Mucosa of gallbladder (tissue), 1 donor: ENCODE measurements around the gene PPM1F. TPM values are rescaled to one million over a fixed set of nuclear protein-coding genes. Genes with fewer than 3 reads are reported as not detected.
A peak's percentile ranks its signal among the peaks of the same experiment; 100 is the strongest.

Experiments
- DNase-seq: peaks from one replicate; pipeline ENCODE4 v3.0.0-alpha.2; 2020; ENCODE audit warnings: low spot score
- total RNA-seq: library from RNA; stranded (reverse); gene quantifications from one replicate; pipeline ENCODE4 v1.2.1, GENCODE V29; 2021
- donor health status: DM: no; HTN: no; CAD: no.

Gene PPM1F, protein sequence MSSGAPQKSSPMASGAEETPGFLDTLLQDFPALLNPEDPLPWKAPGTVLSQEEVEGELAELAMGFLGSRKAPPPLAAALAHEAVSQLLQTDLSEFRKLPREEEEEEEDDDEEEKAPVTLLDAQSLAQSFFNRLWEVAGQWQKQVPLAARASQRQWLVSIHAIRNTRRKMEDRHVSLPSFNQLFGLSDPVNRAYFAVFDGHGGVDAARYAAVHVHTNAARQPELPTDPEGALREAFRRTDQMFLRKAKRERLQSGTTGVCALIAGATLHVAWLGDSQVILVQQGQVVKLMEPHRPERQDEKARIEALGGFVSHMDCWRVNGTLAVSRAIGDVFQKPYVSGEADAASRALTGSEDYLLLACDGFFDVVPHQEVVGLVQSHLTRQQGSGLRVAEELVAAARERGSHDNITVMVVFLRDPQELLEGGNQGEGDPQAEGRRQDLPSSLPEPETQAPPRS
- total RNA-seq, result 23.2 TPM

DNA sequence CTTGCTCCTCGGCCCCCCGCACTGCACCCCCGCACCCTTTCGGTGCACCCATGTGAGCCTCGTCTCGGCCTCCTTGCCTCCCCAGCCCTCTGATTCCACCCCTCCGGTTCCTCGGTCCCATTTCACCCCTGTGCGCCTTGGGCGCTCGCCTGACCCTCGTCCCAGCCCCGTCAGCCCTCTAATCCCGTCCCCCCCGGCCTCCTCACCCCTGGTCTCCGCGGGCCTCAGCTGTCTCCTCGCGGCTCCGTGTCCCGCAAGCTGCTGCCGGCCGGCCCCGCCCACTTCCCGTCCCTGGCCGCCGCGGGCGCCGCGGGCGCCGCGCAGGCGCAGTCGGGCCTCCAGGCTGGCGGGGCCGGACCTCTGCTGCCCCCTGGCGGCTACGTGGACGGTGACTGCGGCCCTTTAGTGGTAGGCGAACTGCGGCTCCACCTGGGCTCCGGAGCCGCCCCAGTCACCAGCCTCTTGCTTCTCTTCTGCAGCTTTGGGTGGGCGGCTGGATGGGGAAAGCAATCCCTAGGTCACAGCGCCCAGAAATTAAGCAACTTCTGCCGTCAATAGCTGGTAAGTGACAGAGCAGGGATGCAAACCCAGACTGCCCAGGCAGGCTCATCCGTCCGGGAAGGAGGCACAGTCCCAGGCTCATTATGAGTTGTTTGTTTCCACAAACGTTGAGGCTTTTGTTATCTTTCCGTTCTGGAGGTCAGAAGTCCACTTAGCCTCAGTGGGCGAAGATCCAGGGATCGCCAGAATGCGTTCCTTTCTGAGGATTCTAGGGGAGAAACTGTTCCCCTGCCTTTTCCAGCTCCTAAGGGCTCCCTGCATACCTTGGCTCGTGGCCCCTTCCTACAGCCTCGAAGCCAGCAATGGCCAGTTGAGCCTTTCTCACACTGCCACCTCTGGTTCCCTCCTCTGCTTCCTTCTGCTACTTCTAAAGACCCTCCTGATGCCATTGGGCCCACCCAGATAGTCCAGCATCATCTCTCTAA lies at the start of gene PPM1F:
PPM1F (minus strand) TSS at position 263 of the 986 bp plus-strand sequence. CDS start 6,800 bp downstream, outside the sequence.
- DNase-seq, result peak; percentile 86

DNA sequence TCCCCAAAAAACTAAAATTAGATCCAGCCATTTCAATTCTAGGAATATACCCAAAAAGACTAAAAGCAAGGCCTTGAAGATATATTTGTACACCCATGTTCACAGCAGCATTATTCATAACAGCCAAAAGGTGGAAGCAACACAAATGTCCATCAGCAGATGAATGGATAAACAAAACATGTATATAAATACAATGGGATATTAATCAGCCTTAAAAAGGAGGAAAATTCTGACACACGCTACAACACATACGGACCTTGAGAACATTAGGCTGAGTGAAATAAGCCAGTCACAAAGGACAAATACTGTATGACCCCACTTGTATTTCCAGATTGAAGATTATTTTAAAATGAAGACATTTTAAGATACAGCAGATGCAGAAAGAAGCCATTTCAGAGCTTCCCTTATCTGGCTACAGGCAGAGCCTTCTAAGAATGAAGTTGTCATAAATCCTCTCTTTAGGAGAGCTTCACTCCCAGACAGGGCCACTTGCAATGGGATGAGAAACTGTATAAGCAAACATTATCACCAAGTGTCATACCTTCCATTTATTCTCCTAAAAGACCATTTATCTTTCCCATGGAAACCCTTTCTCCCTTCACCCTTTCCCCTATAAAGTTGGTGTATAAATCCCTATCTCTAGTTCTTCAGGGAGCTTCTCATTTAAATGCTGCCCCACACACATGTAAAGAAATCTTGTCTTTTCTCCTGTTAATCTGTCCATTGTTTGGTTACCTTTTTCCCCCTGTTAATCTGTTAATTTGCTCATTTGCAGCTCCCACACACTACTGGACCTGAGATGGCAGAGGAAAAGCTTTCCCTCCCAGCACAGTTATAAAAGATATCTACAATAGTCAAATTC lies 49.2 kb upstream of the PPM1F start:
- DNase-seq, result no peak

DNA sequence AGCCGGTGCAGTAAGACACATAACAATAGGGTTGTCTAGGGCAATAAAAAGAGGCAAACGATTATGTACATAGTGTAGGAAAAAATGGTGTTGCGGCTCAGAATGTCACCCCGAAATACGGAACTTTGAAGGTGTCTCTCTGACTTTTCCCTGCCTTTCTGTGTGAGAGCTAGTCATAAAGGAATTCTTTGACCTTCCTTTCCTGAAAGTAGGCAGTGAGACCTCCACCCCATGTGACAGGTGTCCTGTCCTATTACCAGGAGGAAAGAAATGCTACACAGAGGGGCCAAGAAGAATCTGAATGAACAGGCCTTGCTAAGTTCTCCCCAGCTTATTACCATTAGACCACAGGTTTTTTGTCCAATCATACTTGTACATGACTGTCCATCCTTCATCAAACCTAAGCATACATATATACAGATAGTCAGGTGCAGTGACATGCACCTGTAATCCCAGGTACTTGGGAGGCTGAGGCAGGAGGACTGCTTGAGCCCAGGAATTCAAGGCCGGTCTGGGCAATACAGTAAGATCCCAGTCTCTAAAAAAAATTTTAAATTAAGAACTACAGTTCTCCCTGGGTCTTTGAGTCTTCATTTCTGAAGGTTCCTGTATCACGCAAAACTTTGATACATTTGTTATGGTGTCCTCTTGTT lies 46.1 kb upstream of the PPM1F start:
- DNase-seq, result no peak

DNA sequence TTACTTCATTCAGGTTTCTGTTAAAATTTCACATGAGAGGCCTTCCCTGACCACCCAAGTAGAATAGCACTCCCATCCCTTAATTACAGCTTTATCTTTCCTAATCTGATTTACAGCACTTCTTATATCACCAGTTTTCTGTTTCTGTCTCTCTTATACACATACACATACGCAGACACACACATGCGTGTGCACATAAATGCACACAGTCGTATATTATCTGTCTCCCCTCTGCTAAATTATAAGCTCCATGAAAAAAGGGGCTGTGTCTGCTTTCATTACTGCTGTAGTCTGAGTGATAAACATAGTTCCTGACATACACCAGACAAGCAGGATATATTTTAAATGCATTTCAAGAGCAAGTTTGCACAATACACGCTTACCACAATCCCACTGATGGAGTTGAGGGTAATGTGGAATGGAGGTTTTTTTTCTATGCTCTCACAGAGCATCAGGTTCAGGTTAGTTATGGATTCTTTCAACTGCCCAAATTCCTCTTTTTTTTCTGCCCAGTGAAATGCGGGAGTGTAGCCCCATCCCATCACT lies 43.6 kb upstream of the PPM1F start:
- DNase-seq, result no peak

DNA sequence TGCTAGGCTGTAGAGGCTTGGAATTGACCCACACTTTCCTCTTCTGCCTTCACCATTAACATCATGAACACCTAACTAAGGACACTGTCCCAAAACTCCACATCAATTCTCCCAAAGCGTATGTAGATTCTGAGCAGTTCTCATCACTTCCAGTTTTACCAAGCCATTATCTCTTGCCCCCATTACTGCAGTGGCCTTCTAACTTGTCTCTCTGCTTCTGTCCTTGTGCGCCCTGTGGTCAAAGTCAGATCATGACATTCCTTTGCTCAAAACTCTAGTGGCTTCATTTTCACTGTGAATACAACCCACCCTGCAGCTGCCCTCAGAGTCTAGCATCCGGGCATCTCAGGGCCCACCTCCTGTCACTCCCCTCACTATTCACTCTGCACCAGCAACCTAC lies 43.0 kb upstream of the PPM1F start:
- DNase-seq, result no peak

DNA sequence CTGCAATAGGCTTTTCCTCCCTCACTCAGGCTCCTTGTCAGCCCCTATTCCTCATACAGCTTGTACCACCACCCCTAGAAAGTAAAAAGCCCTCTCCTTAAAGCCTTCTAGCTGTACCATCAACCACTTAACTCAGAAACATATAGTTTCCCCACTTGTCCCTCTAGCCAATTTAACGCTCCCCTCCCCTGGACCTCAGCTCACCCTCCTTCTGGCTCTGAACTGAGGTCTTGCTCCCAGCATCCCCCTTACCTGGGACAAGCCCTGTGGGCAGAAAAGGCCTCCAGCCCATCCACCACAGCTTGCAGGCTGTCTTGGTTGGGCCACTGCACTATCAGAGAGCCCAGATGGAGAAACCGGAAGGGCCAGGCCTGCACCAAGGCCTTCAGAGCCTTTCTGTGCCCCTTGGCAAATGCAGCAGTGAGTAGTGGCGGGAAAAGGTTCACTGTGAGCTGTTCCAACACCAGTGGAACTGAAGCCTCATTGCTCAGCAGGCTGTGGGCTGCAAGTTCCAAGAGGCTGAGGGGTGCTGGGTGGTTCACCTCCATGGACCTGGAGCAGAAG lies 42.3 kb upstream of the PPM1F start:
- DNase-seq, result no peak

DNA sequence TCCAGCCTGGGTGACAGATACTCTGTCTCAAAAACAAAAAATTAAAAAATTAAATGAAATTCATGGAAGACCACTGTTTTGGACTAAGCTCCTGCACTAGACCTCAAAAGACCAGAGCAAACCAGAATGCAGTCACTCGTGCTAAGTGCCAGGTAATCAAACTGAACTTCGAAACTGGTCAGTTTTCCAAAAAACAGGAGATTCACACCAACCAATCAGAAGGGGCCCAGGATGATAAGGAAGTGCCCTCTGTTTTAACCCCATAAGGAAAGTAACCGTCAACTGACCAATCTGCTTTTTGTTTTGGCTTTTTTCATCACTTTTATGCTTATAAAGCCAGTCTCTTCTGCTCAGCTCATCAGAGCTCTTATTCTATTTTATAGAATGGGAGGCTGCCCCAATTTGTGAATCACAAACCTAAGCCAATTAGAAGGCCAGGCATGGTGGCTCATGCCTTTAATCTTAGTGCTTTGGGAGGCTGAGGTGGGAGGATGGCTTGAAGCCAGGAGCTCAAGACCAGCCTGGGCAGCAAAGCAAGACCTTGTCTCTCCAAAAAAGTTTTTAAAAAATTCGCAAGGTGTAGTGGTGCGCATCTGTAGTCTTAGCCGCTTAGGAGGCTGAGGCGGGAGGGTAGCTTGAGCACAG lies 40.1 kb upstream of the PPM1F start:
- no peak for DNase-seq

DNA sequence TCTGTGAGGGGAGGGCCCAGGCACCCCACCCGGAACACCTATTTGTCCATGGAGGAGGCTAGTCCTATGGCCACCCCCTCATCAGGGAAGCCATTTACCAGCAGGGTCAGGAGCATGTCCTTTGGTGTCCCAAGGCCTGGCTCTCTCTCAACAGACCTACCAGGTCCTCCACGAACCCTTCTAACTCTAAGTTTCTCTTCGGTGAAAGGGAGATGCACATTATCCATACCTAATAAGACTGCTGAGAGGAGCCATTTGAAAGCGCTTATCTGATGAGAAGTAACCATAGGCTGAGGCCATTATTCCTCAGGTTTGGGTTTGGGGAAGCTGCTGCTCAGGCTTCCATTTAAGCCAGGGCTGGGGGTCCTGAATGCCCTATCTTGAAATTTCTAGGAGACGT lies 39.1 kb upstream of the PPM1F start:
- no peak for DNase-seq

DNA sequence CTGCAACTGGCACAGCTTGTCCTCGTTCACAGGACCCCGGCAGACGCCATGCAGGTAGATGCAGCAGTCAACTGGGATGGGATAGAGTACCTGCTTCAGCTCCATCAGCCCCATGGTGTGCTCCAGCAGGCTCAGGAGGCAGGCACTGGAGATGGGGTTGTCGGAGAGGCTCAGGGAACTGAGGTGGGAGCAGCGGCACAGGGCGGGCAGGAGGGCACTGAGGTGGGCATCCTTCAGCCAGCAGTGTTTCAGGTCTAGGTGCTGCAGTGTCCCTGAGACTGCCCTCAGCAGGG lies 38.6 kb upstream of the PPM1F start:
- no peak for DNase-seq

DNA sequence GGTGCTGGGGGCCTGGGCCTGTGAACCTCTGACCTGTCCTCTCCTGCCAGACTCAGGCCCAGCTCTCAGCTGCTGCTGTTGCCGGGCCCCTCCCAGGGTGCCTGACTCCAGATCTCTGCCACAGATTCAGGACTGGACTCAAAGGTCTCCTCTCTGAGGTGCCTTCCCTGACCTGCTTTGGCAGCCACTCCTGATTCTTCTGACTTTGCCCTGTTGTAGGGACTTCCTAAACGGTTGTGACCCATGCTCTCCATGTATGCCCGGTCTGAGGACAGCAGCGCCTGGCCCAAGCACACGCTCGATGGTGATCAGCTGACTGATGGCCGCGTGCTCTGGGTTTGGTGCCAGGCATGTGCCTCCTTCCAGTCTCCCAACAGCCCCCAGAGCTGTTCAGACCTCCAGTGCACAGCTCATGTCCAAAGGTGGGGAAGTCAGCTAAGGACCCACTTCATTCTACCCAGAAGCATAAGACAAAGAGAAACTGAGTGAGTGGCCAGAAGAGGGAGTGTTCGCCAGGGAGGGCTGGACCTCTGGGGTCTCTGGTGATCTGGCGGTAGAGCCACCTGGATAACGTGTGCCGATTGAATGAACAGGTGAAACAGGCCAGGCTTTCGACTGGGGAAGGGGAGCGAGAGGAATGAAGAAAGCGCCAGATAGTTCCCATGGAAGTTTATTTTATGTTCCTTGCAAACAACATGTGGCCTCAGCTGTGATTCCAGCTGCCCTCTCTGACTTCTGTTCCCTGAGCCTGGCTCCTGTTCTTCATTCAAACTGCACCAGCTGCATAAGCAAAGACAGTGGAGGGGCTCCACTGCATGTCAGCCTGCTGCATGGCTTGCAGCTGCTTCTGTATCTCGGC lies 38.0 kb upstream of the PPM1F start:
- DNase-seq, result no peak

DNA sequence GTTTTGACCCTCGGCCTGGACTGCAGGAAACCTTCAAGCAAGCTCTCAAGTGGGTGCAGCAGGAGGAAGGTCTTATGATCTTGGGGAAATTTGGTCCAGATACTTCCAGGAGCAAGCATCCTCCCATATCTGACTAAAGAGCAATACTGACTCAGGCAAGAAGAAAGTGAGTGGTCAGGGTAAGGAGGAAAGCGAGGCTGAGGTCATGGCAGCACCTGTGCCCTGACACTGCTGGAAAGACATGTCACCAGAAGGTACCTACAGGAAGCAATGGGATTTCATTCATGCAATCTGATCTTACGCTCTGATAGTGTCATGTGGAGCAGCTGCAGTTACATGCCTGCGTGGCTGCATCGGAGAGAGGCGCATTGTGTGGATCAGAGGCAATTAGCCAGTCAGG lies 36.4 kb upstream of the PPM1F start:
- no peak for DNase-seq

DNA sequence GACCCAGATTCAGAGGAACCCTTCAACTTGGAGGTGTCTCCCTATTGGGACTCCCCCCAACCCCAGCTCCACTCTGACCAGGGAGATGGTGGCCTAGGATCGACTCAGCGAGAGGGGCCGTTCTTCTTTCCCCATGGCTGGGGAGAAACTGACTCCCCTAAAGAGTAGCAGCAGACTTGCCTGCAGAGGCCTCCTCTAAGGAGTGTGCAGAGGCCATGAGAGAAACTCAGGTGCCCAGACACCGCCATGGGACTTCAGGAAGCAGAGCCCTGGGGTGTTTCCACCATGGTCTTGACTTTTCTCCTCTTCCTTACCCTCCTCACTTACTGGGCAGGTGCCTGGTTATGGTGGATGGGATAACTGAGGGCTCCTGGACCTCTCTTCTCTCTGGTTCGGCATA lies 32.6 kb upstream of the PPM1F start:
- DNase-seq, result no peak

DNA sequence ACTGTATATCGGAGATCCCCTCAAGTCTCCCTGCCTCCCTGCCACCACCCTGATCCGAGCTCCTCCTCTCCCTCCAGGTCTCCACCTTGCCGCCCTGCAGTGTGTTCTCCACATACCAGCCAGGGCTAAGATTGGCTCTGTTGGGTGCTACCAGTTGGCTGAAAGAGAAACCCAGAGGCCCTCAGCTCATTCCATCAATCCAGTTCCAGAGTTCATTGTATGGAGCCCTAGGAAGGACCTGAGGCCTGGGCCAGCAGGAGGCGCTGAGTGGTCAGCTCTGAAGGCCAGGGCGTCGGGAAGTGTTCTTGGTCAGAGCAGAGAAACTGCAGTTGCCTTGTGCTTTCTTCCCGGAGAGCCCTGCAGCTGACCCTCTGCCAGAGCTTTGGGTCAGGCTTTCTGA lies 32.1 kb upstream of the PPM1F start:
- no peak for DNase-seq

DNA sequence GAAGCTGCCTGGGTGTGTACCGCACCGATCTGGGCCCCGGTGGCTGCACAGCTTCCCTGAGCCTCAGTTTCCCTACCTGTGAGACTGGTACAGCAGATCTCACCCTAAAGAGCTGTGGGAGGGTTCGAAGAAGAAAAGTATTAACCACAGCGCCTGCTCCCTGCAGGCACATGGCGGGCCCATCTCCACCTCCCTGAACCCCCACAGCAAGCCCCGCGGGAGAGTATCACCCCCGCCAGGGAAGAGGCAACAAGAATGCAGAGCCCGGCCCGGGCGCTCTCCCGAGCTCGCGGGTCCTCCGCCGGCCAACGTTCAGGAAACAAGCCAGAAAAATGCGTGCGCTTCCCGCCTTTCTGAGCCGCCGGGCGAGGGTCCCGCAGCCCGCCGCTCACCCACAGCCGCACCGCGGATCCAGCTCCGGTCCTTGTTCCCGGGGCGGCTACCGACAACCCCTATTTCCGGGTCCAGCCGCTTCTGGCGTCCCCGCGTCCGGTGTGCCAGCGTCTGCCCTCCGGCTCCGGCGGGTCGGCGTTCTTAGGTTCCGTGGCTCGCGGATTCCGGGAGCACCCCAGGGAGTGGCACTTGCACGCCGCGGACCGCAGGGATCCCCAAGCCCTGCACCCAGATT lies 29.8 kb upstream of the PPM1F start, which contains the start of gene TOP3B:
TOP3B (minus strand) TSS at position 450 of the 628 bp plus-strand sequence. CDS start 7,078 bp downstream, outside the sequence.
- DNase-seq, result peak; percentile 75

DNA sequence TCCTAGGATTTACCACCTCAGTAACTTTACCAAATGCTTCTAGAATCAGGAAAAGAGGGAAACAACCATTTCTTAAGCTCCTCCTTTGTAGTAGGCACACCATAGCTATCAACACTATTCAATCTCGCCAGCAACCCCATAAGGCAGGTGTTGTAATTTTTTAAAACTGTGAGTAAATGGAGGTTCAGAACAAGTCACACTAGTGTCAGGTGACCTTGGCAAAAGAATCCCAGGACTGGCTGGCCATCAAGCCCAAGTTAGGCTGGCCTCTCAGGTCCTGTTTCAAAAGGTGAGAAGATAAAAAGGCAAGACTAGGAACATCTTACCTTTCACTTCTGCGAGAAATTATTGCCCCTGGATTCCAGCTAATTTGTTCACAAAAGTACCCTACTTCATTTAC lies 29.2 kb upstream of the PPM1F start:
- DNase-seq, result no peak

DNA sequence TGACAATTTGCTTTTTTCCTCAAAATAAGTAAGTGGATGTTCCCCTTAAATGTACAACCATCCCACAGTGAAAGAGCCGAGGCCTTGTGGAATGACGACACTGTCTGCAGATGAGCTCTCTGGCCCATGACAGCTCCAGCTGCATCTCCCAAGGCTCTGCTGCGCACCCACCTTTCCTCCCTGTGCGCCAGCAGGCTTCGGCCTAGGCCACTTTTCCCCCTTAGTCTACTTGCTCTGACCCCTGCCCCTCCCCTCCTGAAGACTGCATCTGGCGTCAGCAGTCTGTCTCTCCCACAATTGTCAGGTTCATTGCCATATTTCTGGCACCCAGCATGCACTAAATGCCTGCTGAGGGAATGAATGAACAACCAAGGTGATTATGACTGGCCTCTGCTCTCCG lies 27.9 kb upstream of the PPM1F start:
- DNase-seq, result no peak

DNA sequence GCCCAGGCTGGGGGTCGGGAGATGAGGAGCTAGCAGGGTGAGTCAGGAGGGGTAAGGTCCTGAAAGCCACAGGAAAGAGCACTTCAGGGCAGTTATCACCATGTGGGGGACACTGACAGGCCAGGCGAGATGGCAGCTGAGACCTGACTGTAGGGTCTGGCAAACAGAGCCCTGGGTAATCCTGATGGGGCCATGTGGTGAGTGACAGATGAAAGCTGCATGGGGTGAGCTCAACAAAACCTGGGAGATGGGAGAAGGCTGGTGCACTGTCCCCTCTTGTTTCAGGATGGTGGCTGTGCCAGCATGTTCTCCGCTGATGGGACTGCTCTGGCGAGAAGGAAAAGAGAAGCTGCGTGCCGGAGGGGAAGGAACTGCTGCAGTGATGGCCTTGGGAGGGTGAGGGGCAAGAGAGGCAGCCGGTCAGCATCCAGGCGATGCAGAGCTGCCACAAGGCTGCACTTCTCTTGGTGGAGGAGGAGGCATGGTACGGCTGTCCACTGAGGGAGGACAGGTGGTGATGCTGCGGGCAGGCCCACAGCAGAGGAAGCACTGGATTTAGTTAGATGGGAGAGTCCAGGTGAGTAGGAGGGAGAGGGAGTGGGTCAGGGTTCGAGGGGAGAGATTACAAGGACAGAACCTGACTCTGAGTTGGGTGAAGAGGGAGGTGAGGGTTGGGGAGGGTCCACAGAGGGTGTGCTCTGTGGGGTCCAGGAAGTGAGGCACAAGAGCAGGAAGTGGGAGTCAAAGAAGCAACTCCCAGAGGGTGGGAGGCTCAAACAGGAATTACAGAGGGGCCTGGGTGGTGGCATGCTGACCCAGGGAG lies 26.1 kb upstream of the PPM1F start:
- no peak for DNase-seq

DNA sequence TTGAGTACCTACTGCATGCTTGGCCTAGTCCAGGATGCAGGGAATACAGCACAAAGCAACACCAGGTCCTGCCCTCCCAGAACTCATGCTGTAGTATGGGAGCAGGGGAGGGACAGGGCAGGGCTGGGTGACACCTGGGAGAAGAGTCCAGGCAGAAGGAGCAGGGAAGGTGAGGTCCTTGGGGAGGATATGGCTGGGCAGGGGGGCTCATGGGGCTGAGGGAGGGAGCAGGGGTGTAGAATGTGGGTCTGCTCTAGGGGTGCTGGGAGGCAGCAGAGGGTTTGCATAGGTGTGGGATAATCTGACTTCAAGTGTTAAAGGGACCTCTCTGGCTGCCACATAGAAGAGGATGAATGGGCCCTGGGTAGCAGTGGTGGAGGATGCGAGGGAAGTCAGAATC lies 25.2 kb upstream of the PPM1F start:
- no peak for DNase-seq
